NCI-H2227 (cell line): ENCODE results near the gene ANKS1B.
"Not testable (repeated sequence)": the region's sequence is repeated elsewhere in the genome, so short reads cannot be mapped to it uniquely, and the experiment has no call there.

Experiments
- DNase-seq: peaks from one replicate; lab custom pipeline; 2025; ENCODE audit not compliant: unreplicated experiment; lab: John Stamatoyannopoulos, UW

The ANKS1B gene

GRCh38 chr12:99390707-99391106, 594.0 kb downstream of the ANKS1B start:
- DNase-seq, result no peak

- no peak for DNase-seq
These were observed 595.0 kb downstream of the ANKS1B start for GRCh38 chr12:99389751-99390150.

- DNase-seq, result no peak
These were observed 596.0 kb downstream of the ANKS1B start for GRCh38 chr12:99388671-99389195.

GRCh38 chr12:99387661-99388060, 597.1 kb downstream of the ANKS1B start:
- no peak for DNase-seq

GRCh38 chr12:99386907-99387306, 597.8 kb downstream of the ANKS1B start:
- DNase-seq, result peak; percentile 68

- DNase-seq, result no peak
These were observed 601.5 kb downstream of the ANKS1B start for GRCh38 chr12:99383258-99383657.

- no peak for DNase-seq
These were observed 602.7 kb downstream of the ANKS1B start for GRCh38 chr12:99381992-99382391.

GRCh38 chr12:99380701-99381100, 604.0 kb downstream of the ANKS1B start:
- DNase-seq, result no peak

GRCh38 chr12:99374023-99374422, 610.7 kb downstream of the ANKS1B start:
- DNase-seq, result no peak

- DNase-seq, result no peak
These were observed 612.3 kb downstream of the ANKS1B start for GRCh38 chr12:99372257-99372920.

GRCh38 chr12:99370421-99371138, 614.2 kb downstream of the ANKS1B start:
- DNase-seq, result no peak

GRCh38 chr12:99367181-99367580, 617.6 kb downstream of the ANKS1B start:
- DNase-seq, result no peak

GRCh38 chr12:99352269-99352668, 632.5 kb downstream of the ANKS1B start:
- no peak for DNase-seq

- DNase-seq, result no peak
These were observed 640.8 kb downstream of the ANKS1B start for GRCh38 chr12:99343960-99344359.

- no peak for DNase-seq
These were observed 645.1 kb downstream of the ANKS1B start for GRCh38 chr12:99339663-99340062.

- no peak for DNase-seq
These were observed 650.3 kb downstream of the ANKS1B start for GRCh38 chr12:99334285-99335056.

- DNase-seq, result no peak
These were observed 651.7 kb downstream of the ANKS1B start for GRCh38 chr12:99332936-99333591.

- no peak for DNase-seq
These were observed 654.5 kb downstream of the ANKS1B start for GRCh38 chr12:99330216-99330615.

- not testable (repeated sequence) for DNase-seq
These were observed 663.5 kb downstream of the ANKS1B start for GRCh38 chr12:99321210-99321609.

- DNase-seq, result no peak
These were observed 673.4 kb downstream of the ANKS1B start for GRCh38 chr12:99311373-99311772.

GRCh38 chr12:99309812-99310211, 674.9 kb downstream of the ANKS1B start:
- no peak for DNase-seq
